ENCODE measurements around the gene FBLN7. TPM values are rescaled to one million over a fixed set of nuclear protein-coding genes. Genes with fewer than 3 reads are reported as not detected.

FBLN7 gene
- total RNA-seq, 6 experiments from 2014 or later, result 1.9 to 8.0 (median 7.2) TPM

- H3K9me3 Mint-ChIP-seq, result no peaks in the 10 kb centered on the region
- DNase-seq, result no peak
- H3K27me3 Mint-ChIP-seq (ENCODE audit: insufficient read depth), result no peaks in the 10 kb centered on the region; the same call in 1 of the 2 replicates
- peaks cover 5% of the 10 kb centered on the region for H3K4me1 Mint-ChIP-seq (ENCODE audit: low read depth)
- TF ChIP-seq, protein P1, sequence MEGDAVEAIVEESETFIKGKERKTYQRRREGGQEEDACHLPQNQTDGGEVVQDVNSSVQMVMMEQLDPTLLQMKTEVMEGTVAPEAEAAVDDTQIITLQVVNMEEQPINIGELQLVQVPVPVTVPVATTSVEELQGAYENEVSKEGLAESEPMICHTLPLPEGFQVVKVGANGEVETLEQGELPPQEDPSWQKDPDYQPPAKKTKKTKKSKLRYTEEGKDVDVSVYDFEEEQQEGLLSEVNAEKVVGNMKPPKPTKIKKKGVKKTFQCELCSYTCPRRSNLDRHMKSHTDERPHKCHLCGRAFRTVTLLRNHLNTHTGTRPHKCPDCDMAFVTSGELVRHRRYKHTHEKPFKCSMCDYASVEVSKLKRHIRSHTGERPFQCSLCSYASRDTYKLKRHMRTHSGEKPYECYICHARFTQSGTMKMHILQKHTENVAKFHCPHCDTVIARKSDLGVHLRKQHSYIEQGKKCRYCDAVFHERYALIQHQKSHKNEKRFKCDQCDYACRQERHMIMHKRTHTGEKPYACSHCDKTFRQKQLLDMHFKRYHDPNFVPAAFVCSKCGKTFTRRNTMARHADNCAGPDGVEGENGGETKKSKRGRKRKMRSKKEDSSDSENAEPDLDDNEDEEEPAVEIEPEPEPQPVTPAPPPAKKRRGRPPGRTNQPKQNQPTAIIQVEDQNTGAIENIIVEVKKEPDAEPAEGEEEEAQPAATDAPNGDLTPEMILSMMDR (IDR thresholded peaks at IDR 0.05), result no peak
- no peak overlapping the region for H3K27ac Mint-ChIP-seq
- H3K4me3 Mint-ChIP-seq, result no peak overlapping the region
- H3K36me3 Mint-ChIP-seq (ENCODE audit: low read depth), result 0 out of 2 replicates have a peak, but pooled peaks cover 3% of the 10 kb centered on the region
These were observed 22.4 kb downstream of the FBLN7 start for GRCh38 chr2:112160283-112161250.

GRCh38 chr2:112161431-112162145 lies 23.4 kb downstream of the FBLN7 start:
- H3K4me3 Mint-ChIP-seq, result no peak overlapping the region
- TF ChIP-seq, protein P1 (IDR thresholded peaks at IDR 0.05), result no peak
- no peak overlapping the region for H3K27ac Mint-ChIP-seq
- peaks cover 5% of the 10 kb centered on the region for H3K4me1 Mint-ChIP-seq (ENCODE audit: low read depth)
- H3K9me3 Mint-ChIP-seq, result no peaks in the 10 kb centered on the region
- no peak for DNase-seq
- 0 out of 2 replicates have a peak, but pooled peaks cover 3% of the 10 kb centered on the region for H3K36me3 Mint-ChIP-seq (ENCODE audit: low read depth)
- H3K27me3 Mint-ChIP-seq (ENCODE audit: insufficient read depth), result no peaks in the 10 kb centered on the region; the same call in 1 of the 2 replicates

DNA sequence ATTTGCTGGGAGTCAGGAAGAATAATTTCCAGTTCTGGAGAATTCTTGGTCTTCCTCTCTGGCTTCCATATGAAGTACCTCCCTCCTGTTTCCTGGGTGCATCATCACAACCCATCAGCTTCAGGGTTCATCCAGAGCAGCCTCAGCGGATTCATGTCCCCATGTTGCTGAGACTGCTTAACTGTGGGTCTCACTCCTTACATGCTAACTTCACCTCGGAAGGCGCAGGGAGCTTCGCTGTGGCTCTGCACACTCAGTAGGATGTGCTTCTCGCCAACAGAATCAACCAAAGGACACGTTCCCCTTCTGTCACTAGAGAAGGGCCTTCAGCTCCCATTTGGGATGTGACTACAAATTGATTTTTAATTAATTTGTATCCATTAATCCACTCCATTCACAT lies 24.2 kb downstream of the FBLN7 start:
- H3K9me3 Mint-ChIP-seq, result no peaks in the 10 kb centered on the region
- no peak overlapping the region for H3K27ac Mint-ChIP-seq
- H3K36me3 Mint-ChIP-seq (ENCODE audit: low read depth), result 0 out of 2 replicates have a peak, but pooled peaks cover 3% of the 10 kb centered on the region
- no peak overlapping the region for H3K4me3 Mint-ChIP-seq
- H3K27me3 Mint-ChIP-seq (ENCODE audit: insufficient read depth), result no peaks in the 10 kb centered on the region; the same call in 1 of the 2 replicates
- TF ChIP-seq, protein P1 (IDR thresholded peaks at IDR 0.05), result no peak
- H3K4me1 Mint-ChIP-seq (ENCODE audit: low read depth), result peaks cover 5% of the 10 kb centered on the region; the same call in 1 of the 2 replicates
- DNase-seq, result no peak

GRCh38 chr2:112162956-112163355 lies 24.8 kb downstream of the FBLN7 start:
- TF ChIP-seq, protein P1 (IDR thresholded peaks at IDR 0.05), result no peak

DNA sequence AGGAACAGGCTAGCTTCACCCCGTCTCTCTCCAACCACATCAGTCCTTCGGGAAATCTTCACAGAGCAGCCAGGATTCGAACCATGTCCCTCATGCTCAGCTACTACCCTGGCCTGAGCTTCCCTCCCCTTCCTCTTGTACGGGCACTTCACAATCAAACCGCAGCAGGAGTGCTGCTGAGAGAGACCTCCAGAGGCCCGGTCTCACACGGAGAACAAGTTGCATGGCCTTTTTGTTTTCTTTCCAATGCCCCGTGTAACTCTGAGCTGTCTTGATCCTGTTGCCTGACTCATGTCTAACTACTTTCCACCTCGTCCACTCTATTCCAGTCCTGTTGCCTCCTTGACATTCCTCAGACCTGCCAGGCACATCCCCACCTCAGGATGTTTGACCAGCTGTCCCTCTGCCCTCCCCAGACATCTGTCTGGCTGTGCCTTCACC lies 25.4 kb downstream of the FBLN7 start:
- no peaks in the 10 kb centered on the region for H3K9me3 Mint-ChIP-seq
- no peaks in the 10 kb centered on the region; the same call in 1 of the 2 replicates for H3K27me3 Mint-ChIP-seq (ENCODE audit: insufficient read depth)

More at GRCh38 chr2:112162956-112163355, 24.8 kb downstream of the FBLN7 start:
- no peak for DNase-seq
- Mint-ChIP-seq H3K27me3 (ENCODE audit: insufficient read depth) (no peaks in the 10 kb centered on the region; the same call in 1 of the 2 replicates), H3K4me3 (no peak overlapping the region), H3K36me3 (ENCODE audit: low read depth) (0 out of 2 replicates have a peak, but pooled peaks cover 3% of the 10 kb centered on the region), H3K9me3 (no peaks in the 10 kb centered on the region), H3K27ac (no peak overlapping the region), H3K4me1 (ENCODE audit: low read depth) (peaks cover 5% of the 10 kb centered on the region; the same call in 1 of the 2 replicates)

More for the DNA sequence above, 25.4 kb downstream of the FBLN7 start:
- TF ChIP-seq, protein P1 (IDR thresholded peaks at IDR 0.05), result no peak
- 0 out of 2 replicates have a peak, but pooled peaks cover 3% of the 10 kb centered on the region for H3K36me3 Mint-ChIP-seq (ENCODE audit: low read depth)
- no peak overlapping the region; the same call in 1 of the 2 replicates for H3K27ac Mint-ChIP-seq
- peaks cover 9% of the 10 kb centered on the region for H3K4me1 Mint-ChIP-seq (ENCODE audit: low read depth)
- DNase-seq, result no peak
- no peak overlapping the region for H3K4me3 Mint-ChIP-seq
